HEK293 (cell line): ENCODE measurements around the gene STK11.
A peak's percentile ranks its signal among the peaks of the same experiment; 100 is the strongest.

Experiments
- BCL11B ChIP-seq: fragments of 450-650 bp; formaldehyde crosslinking; IDR thresholded peaks from 2 replicates; pipeline ENCODE4 v1.5.1; 2016; ENCODE audit warnings: low read depth, missing biosample characterization, missing genetic modification characterization
- IKZF3 ChIP-seq: fragments of 450-650 bp; IDR thresholded peaks from 2 replicates; pipeline ENCODE4 v1.5.0; 2018; ENCODE audit warnings: missing biosample characterization, mild to moderate bottlenecking, missing genetic modification characterization, moderate library complexity
- TRIM28 ChIP-seq: IDR thresholded peaks from 2 replicates; pipeline ENCODE4 v1.6.1; 2011; ENCODE audit warnings: low read length, control low read depth, borderline replicate concordance
- TSHZ1 ChIP-seq: fragments of 450-650 bp; formaldehyde crosslinking; IDR thresholded peaks from 2 replicates; pipeline ENCODE4 v1.5.1; 2016; ENCODE audit warnings: missing biosample characterization, missing genetic modification characterization, borderline replicate concordance
- YY1 ChIP-seq: fragments of 450-650 bp; formaldehyde crosslinking; IDR thresholded peaks from 2 replicates; pipeline ENCODE4 v1.5.1; 2018; ENCODE audit warnings: missing biosample characterization, missing genetic modification characterization
- YY2 ChIP-seq: fragments of 450-650 bp; formaldehyde crosslinking; IDR thresholded peaks from 2 replicates; pipeline ENCODE4 v1.5.1; 2016; ENCODE audit warnings: missing biosample characterization, missing genetic modification characterization
- ZEB2 ChIP-seq: fragments of 450-650 bp; formaldehyde crosslinking; IDR thresholded peaks from 2 replicates; pipeline ENCODE4 v1.5.1; 2016; ENCODE audit warnings: missing biosample characterization, missing genetic modification characterization
- ZNF121 ChIP-seq: fragments of 450-650 bp; formaldehyde crosslinking; IDR thresholded peaks from 2 replicates; pipeline ENCODE4 v1.5.1; 2016; ENCODE audit warnings: missing biosample characterization, missing genetic modification characterization
- ZNF140 ChIP-seq: fragments of 450-650 bp; formaldehyde crosslinking; IDR thresholded peaks from 2 replicates; pipeline ENCODE4 v1.5.1; 2016; ENCODE audit warnings: missing biosample characterization, missing genetic modification characterization
- ZNF155 ChIP-seq: fragments of 450-650 bp; formaldehyde crosslinking; IDR thresholded peaks from 2 replicates; pipeline ENCODE4 v1.5.1; 2016; ENCODE audit warnings: missing biosample characterization, missing genetic modification characterization
- ZNF169 ChIP-seq: fragments of 450-650 bp; formaldehyde crosslinking; IDR thresholded peaks from 2 replicates; pipeline ENCODE4 v1.5.1; 2016; ENCODE audit warnings: missing biosample characterization, missing genetic modification characterization
- ZNF280D ChIP-seq: fragments of 450-650 bp; formaldehyde crosslinking; IDR thresholded peaks from 2 replicates; pipeline ENCODE4 v1.5.1; 2016; ENCODE audit warnings: missing biosample characterization, missing genetic modification characterization
- ZNF366 ChIP-seq: fragments of 450-650 bp; formaldehyde crosslinking; conservative IDR thresholded peaks from 2 replicates; pipeline ENCODE4 v1.5.1; 2016; ENCODE audit warnings: missing biosample characterization, missing genetic modification characterization
- ZNF501 ChIP-seq: fragments of 450-650 bp; formaldehyde crosslinking; IDR thresholded peaks from 2 replicates; pipeline ENCODE4 v1.5.1; 2016; ENCODE audit warnings: missing biosample characterization, missing genetic modification characterization
- ZNF518A ChIP-seq: fragments of 450-650 bp; formaldehyde crosslinking; conservative IDR thresholded peaks from 2 replicates; pipeline ENCODE4 v1.5.1; 2016; ENCODE audit warnings: low read depth, missing biosample characterization, missing genetic modification characterization
- ZNF558 ChIP-seq: fragments of 450-650 bp; formaldehyde crosslinking; IDR thresholded peaks from 2 replicates; pipeline ENCODE4 v1.5.1; 2016; ENCODE audit warnings: missing biosample characterization, missing genetic modification characterization
- ZNF692 ChIP-seq: fragments of 450-650 bp; formaldehyde crosslinking; IDR thresholded peaks from 2 replicates; pipeline ENCODE4 v1.5.1; 2016; ENCODE audit warnings: missing biosample characterization, missing genetic modification characterization
- ZSCAN23 ChIP-seq: fragments of 450-650 bp; formaldehyde crosslinking; IDR thresholded peaks from 2 replicates; pipeline ENCODE4 v1.5.1; 2016; ENCODE audit warnings: missing biosample characterization, missing genetic modification characterization

The STK11 gene

GRCh38 chr19:1273263-1274041 lies 67.9 kb downstream of the STK11 start (continued):
- TF ChIP-seq ZNF518A (tag by site-specific recombination) (no peak), ZNF169 (tag by site-specific recombination) (no peak), ZNF501 (no peak), ZNF155 (tag by site-specific recombination) (no peak), IKZF3 (tag by site-specific recombination) (0 out of 2 replicates have a peak, but pooled peaks have one; percentile 19), TSHZ1 (tag by site-specific recombination) (no peak), YY2 (tag by site-specific recombination) (no peak), ZNF558 (no peak), BCL11B (no peak), ZNF121 (tag by site-specific recombination) (no peak), ZSCAN23 (tag by site-specific recombination) (no peak), ZNF140 (tag by site-specific recombination) (no peak), ZNF692 (tag by site-specific recombination) (peak; percentile 19; the same call in 1 of the 2 replicates), TRIM28 (no peak), YY1 (no peak), ZEB2 (tag by site-specific recombination) (0 out of 2 replicates have a peak, but pooled peaks have one; percentile 10), ZNF280D (no peak), ZNF366 (tag by site-specific recombination) (no peak)
